WTC11 (cell line): Measurements from ENCODE around the gene CACNA1B. TPM values are rescaled to one million over a fixed set of nuclear protein-coding genes. Genes with fewer than 3 reads are reported as not detected.
A peak's percentile ranks its signal among the peaks of the same experiment; 100 is the strongest.

ENCODE experiments used
- AFF4 ChIP-seq: sonication (generic); formaldehyde crosslinking; IDR thresholded peaks from 2 replicates; pipeline ENCODE4 v1.8.1; 2023; ENCODE audit warnings: mild to moderate bottlenecking, missing genetic modification reagents, borderline replicate concordance
- EMX1 ChIP-seq: fragments of 250-450 bp; sonication (Bioruptor Pico); IDR thresholded peaks from 2 replicates; pipeline ENCODE4 v1.8.0; 2021; ENCODE audit warnings: mild to moderate bottlenecking
- GTF2I ChIP-seq: fragments of 250-450 bp; sonication (Bioruptor Pico); conservative IDR thresholded peaks from 2 replicates; pipeline ENCODE4 v1.4.0; 2021; ENCODE audit warnings: mild to moderate bottlenecking
- IRF2 ChIP-seq: sonication (generic); formaldehyde crosslinking; IDR thresholded peaks from 2 replicates; pipeline ENCODE4 v1.8.0; 2022; ENCODE audit warnings: low read depth, missing genetic modification reagents, borderline replicate concordance
- JAZF1 ChIP-seq: fragments of 250-450 bp; sonication (Bioruptor Pico); IDR thresholded peaks from 2 replicates; pipeline ENCODE4 v1.9.0; 2021; ENCODE audit warnings: moderate library complexity, mild to moderate bottlenecking, inconsistent platforms
- NFE2L1 ChIP-seq: sonication (generic); formaldehyde crosslinking; IDR thresholded peaks from 2 replicates; pipeline ENCODE4 v1.8.1; 2023; ENCODE audit warnings: missing genetic modification reagents
- NFYB ChIP-seq: sonication (generic); formaldehyde crosslinking; conservative IDR thresholded peaks from 2 replicates; pipeline ENCODE4 v1.8.0; 2022; ENCODE audit warnings: low read depth, missing genetic modification reagents
- SMAD3 ChIP-seq: sonication (generic); formaldehyde crosslinking; IDR thresholded peaks from 2 replicates; pipeline ENCODE4 v1.8.0; 2022; ENCODE audit warnings: missing genetic modification reagents, mild to moderate bottlenecking, borderline replicate concordance
- SOX15 ChIP-seq: fragments of 250-450 bp; sonication (Bioruptor Pico); IDR thresholded peaks from 2 replicates; pipeline ENCODE4 v1.9.0; 2021; ENCODE audit warnings: mild to moderate bottlenecking
- TEAD1 ChIP-seq: sonication (generic); formaldehyde crosslinking; IDR thresholded peaks from 2 replicates; pipeline ENCODE4 v1.8.0; 2022; ENCODE audit warnings: mild to moderate bottlenecking, missing genetic modification reagents
- ZNF263 ChIP-seq: sonication (generic); formaldehyde crosslinking; IDR thresholded peaks from 2 replicates; pipeline ENCODE4 v1.8.1; 2022; ENCODE audit warnings: low read depth, mild to moderate bottlenecking, moderate library complexity, missing genetic modification reagents
- ZNF425 ChIP-seq: fragments of 250-450 bp; sonication (Bioruptor Pico); conservative IDR thresholded peaks from 2 replicates; pipeline ENCODE4 v1.9.0; 2021; ENCODE audit warnings: mild to moderate bottlenecking
- ZNF532 ChIP-seq: fragments of 250-450 bp; sonication (Bioruptor Pico); IDR thresholded peaks from 2 replicates; pipeline ENCODE4 v1.9.0; 2021; ENCODE audit warnings: mild to moderate bottlenecking, borderline replicate concordance
- total RNA-seq: library from RNA; stranded (reverse); gene quantifications from 3 replicates; pipeline ENCODE4 v1.2.3, GENCODE V29; 2021
- TF ChIP-seq, protein P1 (sequence below): sonication (generic); formaldehyde crosslinking; IDR thresholded peaks from 2 replicates; pipeline ENCODE4 v1.8.1; 2022; ENCODE audit warnings: low read depth, mild to moderate bottlenecking, moderate library complexity, missing genetic modification reagents, borderline replicate concordance
- TF ChIP-seq, protein P2 (sequence below): sonication (generic); formaldehyde crosslinking; IDR thresholded peaks from 2 replicates; pipeline ENCODE4 v1.8.1; 2023; ENCODE audit warnings: mild to moderate bottlenecking, missing genetic modification reagents, moderate library complexity
- TF ChIP-seq, protein P3 (sequence below): fragments of 250-450 bp; sonication (Bioruptor Pico); IDR thresholded peaks from 2 replicates; pipeline ENCODE4 v1.9.0; 2021; ENCODE audit warnings: moderate library complexity, mild to moderate bottlenecking, inconsistent platforms, borderline replicate concordance
- TF ChIP-seq, protein P4 (sequence below): sonication (generic); formaldehyde crosslinking; IDR thresholded peaks from 2 replicates; pipeline ENCODE4 v1.8.1; 2022; ENCODE audit warnings: low read depth, missing genetic modification reagents, borderline replicate concordance
- TF ChIP-seq, protein P5 (sequence below): sonication (generic); formaldehyde crosslinking; conservative IDR thresholded peaks from 2 replicates; pipeline ENCODE4 v1.8.1; 2023; ENCODE audit warnings: mild to moderate bottlenecking, low read depth, missing genetic modification reagents, moderate library complexity

CACNA1B gene
- total RNA-seq, 1 experiment from 2014 or later, result 8.4 TPM

- TF ChIP-seq ZNF532 (CRISPR knock-in tag) (no peak), ZNF263 (CRISPR knock-in tag) (no peak), TEAD1 (CRISPR knock-in tag) (0 out of 2 replicates have a peak, but pooled peaks have one; percentile 59), SMAD3 (CRISPR knock-in tag) (no peak), IRF2 (CRISPR knock-in tag) (no peak), AFF4 (CRISPR knock-in tag) (no peak), GTF2I (CRISPR knock-in tag) (no peak), ZNF425 (CRISPR knock-in tag) (no peak), JAZF1 (CRISPR knock-in tag) (no peak), NFE2L1 (CRISPR knock-in tag) (no peak), EMX1 (CRISPR knock-in tag) (no peak), NFYB (CRISPR knock-in tag) (no peak), SOX15 (CRISPR knock-in tag) (no peak)
- TF ChIP-seq, protein P1, sequence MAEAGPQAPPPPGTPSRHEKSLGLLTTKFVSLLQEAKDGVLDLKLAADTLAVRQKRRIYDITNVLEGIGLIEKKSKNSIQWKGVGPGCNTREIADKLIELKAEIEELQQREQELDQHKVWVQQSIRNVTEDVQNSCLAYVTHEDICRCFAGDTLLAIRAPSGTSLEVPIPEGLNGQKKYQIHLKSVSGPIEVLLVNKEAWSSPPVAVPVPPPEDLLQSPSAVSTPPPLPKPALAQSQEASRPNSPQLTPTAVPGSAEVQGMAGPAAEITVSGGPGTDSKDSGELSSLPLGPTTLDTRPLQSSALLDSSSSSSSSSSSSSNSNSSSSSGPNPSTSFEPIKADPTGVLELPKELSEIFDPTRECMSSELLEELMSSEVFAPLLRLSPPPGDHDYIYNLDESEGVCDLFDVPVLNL (CRISPR knock-in tag), result no peak
- TF ChIP-seq, protein P2, sequence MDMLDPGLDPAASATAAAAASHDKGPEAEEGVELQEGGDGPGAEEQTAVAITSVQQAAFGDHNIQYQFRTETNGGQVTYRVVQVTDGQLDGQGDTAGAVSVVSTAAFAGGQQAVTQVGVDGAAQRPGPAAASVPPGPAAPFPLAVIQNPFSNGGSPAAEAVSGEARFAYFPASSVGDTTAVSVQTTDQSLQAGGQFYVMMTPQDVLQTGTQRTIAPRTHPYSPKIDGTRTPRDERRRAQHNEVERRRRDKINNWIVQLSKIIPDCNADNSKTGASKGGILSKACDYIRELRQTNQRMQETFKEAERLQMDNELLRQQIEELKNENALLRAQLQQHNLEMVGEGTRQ, result no peak
- TF ChIP-seq, protein P3, sequence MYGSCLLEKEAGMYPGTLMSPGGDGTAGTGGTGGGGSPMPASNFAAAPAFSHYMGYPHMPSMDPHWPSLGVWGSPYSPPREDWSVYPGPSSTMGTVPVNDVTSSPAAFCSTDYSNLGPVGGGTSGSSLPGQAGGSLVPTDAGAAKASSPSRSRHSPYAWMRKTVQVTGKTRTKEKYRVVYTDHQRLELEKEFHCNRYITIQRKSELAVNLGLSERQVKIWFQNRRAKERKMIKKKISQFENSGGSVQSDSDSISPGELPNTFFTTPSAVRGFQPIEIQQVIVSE (CRISPR knock-in tag), result no peak
- TF ChIP-seq, protein P4, sequence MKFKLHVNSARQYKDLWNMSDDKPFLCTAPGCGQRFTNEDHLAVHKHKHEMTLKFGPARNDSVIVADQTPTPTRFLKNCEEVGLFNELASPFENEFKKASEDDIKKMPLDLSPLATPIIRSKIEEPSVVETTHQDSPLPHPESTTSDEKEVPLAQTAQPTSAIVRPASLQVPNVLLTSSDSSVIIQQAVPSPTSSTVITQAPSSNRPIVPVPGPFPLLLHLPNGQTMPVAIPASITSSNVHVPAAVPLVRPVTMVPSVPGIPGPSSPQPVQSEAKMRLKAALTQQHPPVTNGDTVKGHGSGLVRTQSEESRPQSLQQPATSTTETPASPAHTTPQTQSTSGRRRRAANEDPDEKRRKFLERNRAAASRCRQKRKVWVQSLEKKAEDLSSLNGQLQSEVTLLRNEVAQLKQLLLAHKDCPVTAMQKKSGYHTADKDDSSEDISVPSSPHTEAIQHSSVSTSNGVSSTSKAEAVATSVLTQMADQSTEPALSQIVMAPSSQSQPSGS (CRISPR knock-in tag), result no peak
- TF ChIP-seq, protein P5, sequence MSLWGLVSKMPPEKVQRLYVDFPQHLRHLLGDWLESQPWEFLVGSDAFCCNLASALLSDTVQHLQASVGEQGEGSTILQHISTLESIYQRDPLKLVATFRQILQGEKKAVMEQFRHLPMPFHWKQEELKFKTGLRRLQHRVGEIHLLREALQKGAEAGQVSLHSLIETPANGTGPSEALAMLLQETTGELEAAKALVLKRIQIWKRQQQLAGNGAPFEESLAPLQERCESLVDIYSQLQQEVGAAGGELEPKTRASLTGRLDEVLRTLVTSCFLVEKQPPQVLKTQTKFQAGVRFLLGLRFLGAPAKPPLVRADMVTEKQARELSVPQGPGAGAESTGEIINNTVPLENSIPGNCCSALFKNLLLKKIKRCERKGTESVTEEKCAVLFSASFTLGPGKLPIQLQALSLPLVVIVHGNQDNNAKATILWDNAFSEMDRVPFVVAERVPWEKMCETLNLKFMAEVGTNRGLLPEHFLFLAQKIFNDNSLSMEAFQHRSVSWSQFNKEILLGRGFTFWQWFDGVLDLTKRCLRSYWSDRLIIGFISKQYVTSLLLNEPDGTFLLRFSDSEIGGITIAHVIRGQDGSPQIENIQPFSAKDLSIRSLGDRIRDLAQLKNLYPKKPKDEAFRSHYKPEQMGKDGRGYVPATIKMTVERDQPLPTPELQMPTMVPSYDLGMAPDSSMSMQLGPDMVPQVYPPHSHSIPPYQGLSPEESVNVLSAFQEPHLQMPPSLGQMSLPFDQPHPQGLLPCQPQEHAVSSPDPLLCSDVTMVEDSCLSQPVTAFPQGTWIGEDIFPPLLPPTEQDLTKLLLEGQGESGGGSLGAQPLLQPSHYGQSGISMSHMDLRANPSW (CRISPR knock-in tag), result no peak
Measured at GRCh38 chr9:137828527-137829259, 48.9 kb upstream of the CACNA1B start (continued).
